ENCODE results near the gene MILR1.

GRCh38 chr17:64410750-64411490, 38.0 kb upstream of the MILR1 start:
- TF ChIP-seq POLR2A (IDR thresholded peaks at IDR 0.05; ENCODE audit: extremely low read depth, insufficient read length), result no peak
- TF ChIP-seq, protein P1, sequence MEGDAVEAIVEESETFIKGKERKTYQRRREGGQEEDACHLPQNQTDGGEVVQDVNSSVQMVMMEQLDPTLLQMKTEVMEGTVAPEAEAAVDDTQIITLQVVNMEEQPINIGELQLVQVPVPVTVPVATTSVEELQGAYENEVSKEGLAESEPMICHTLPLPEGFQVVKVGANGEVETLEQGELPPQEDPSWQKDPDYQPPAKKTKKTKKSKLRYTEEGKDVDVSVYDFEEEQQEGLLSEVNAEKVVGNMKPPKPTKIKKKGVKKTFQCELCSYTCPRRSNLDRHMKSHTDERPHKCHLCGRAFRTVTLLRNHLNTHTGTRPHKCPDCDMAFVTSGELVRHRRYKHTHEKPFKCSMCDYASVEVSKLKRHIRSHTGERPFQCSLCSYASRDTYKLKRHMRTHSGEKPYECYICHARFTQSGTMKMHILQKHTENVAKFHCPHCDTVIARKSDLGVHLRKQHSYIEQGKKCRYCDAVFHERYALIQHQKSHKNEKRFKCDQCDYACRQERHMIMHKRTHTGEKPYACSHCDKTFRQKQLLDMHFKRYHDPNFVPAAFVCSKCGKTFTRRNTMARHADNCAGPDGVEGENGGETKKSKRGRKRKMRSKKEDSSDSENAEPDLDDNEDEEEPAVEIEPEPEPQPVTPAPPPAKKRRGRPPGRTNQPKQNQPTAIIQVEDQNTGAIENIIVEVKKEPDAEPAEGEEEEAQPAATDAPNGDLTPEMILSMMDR (IDR thresholded peaks at IDR 0.05; ENCODE audit: low read depth, low read length), result no peak
- TF ChIP-seq, protein P2, sequence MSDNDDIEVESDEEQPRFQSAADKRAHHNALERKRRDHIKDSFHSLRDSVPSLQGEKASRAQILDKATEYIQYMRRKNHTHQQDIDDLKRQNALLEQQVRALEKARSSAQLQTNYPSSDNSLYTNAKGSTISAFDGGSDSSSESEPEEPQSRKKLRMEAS (IDR thresholded peaks at IDR 0.05; ENCODE audit: low read depth, low read length), result no peak
